GM12872 (cell line): Measurements from ENCODE around the gene AKR1C4.

Experiments
- CTCF ChIP-seq: IDR thresholded peaks from 3 replicates; pipeline ENCODE4 v1.5.1; 2011; ENCODE audit warnings: low read depth, mild to moderate bottlenecking, low read length, moderate library complexity; ENCODE audit not compliant: insufficient read depth

AKR1C4 gene

GRCh38 chr10:5157501-5157900, 39.1 kb upstream of the AKR1C4 start:
- TF ChIP-seq CTCF, result no peak

- no peak for TF ChIP-seq CTCF
Measured at GRCh38 chr10:5159126-5159525, 37.5 kb upstream of the AKR1C4 start.

- no peak for TF ChIP-seq CTCF
Measured at GRCh38 chr10:5163487-5163886, 33.1 kb upstream of the AKR1C4 start.

GRCh38 chr10:5165738-5166137, 30.9 kb upstream of the AKR1C4 start:
- no peak for TF ChIP-seq CTCF

- no peak for TF ChIP-seq CTCF
Measured at GRCh38 chr10:5168897-5169420, 27.7 kb upstream of the AKR1C4 start.

- no peak for TF ChIP-seq CTCF
Measured at GRCh38 chr10:5183923-5184322, 12.7 kb upstream of the AKR1C4 start.

- no peak for TF ChIP-seq CTCF
Measured at GRCh38 chr10:5184987-5185775, 11.5 kb upstream of the AKR1C4 start, which contains the start of gene AKR1C8. Gene AKR1C8 (minus strand): TSS chr10:5185150. CDS start chr10:5185104, 46 bp downstream.
